ENCODE data around the gene SLC30A2. TPM values are rescaled to one million over a fixed set of nuclear protein-coding genes. Genes with fewer than 3 reads are reported as not detected.

SLC30A2 gene
- total and polyA plus RNA-seq, 2 of the 13 experiments (the other 11 are each of a cell fraction or from before 2014, with no cell fraction given), result not detected

- Histone ChIP-seq H3K36me3 (replicated peaks in 1 of 2; ENCODE audit: control insufficient read depth in 1 of 2, insufficient read depth in 2 of 2, low read length in 2 of 2) (no peaks in the 10 kb centered on the region), H3K4me2 (ENCODE audit: low read depth, low read length) (no peak overlapping the region), H3K4me3 (replicated peaks in 1 of 3; ENCODE audit: insufficient read depth in 1 of 3, low read depth in 2 of 3, low read length in 3 of 3) (no peak overlapping the region), H3K4me1 (ENCODE audit: insufficient read depth, low read length) (peaks cover 19% of the 10 kb centered on the region), H3K9me3 (ENCODE audit: low read length) (no peaks in the 10 kb centered on the region), H3K9ac (ENCODE audit: insufficient read depth, low read depth, low read length) (no peak overlapping the region), H2AFZ (ENCODE audit: low read length) (no peak overlapping the region), H3K79me2 (ENCODE audit: insufficient read depth, low read length) (no peaks in the 10 kb centered on the region), H4K20me1 (ENCODE audit: insufficient read depth, low read length) (no peaks in the 10 kb centered on the region), H3K27me3 (ENCODE audit: control insufficient read depth in 1 of 2, insufficient read depth in 2 of 2, low read length in 2 of 2) (peaks cover 3 to 13% of the 10 kb centered on the region in 2 experiments; a peak in 3 of 5 replicates), H3K27ac (ENCODE audit: extremely low read length, insufficient read depth, low read length) (no peak overlapping the region)
- no peak for TF ChIP-seq PATZ1 (CRISPR knock-in tag; IDR thresholded peaks at IDR 0.05)
- no peak for TF ChIP-seq SRF (IDR thresholded peaks at IDR 0.05; ENCODE audit: low read depth, low read length)
- TF ChIP-seq, protein P1, sequence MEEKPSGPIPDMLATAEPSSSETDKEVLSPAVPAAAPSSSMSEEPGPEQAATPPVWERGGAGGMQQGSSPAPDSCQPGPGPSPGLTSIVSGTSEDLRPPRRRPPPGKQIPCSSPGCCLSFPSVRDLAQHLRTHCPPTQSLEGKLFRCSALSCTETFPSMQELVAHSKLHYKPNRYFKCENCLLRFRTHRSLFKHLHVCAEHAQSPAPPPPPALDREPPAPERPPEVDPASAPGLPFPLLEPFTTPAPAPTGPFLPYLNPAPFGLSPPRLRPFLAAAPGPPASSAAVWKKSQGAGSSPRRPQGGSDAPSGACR (CRISPR knock-in tag; IDR thresholded peaks at IDR 0.05), result no peak
- TF ChIP-seq ZNF841 (CRISPR knock-in tag; IDR thresholded peaks at IDR 0.05; ENCODE audit: borderline replicate concordance), result no peak
- TF ChIP-seq EED (CRISPR knock-in tag; IDR thresholded peaks at IDR 0.05), result no peak
- TF ChIP-seq FOSL1 (CRISPR knock-in tag; IDR thresholded peaks at IDR 0.05; ENCODE audit: borderline replicate concordance), result no peak
- TF ChIP-seq ZNF17 (CRISPR knock-in tag; IDR thresholded peaks at IDR 0.05), result no peak
- TF ChIP-seq, protein P2, sequence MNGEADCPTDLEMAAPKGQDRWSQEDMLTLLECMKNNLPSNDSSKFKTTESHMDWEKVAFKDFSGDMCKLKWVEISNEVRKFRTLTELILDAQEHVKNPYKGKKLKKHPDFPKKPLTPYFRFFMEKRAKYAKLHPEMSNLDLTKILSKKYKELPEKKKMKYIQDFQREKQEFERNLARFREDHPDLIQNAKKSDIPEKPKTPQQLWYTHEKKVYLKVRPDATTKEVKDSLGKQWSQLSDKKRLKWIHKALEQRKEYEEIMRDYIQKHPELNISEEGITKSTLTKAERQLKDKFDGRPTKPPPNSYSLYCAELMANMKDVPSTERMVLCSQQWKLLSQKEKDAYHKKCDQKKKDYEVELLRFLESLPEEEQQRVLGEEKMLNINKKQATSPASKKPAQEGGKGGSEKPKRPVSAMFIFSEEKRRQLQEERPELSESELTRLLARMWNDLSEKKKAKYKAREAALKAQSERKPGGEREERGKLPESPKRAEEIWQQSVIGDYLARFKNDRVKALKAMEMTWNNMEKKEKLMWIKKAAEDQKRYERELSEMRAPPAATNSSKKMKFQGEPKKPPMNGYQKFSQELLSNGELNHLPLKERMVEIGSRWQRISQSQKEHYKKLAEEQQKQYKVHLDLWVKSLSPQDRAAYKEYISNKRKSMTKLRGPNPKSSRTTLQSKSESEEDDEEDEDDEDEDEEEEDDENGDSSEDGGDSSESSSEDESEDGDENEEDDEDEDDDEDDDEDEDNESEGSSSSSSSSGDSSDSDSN (CRISPR knock-in tag; IDR thresholded peaks at IDR 0.05), result no peak
- BruUV-seq (replicated peaks), result no TSS peak
- ChIA-PET CTCF (ENCODE audit: low intra/inter-chr PET ratio, low total read pairs) (no interaction called here), POLR2A (no interaction called here)
- intact Hi-C loops (cut with micrococcal nuclease; ENCODE audit: unreplicated experiment) (no loop called here), in situ Hi-C loops (cut with HindIII; ENCODE audit: extremely low pct_ligation_motif_present, low pct_unique_long_range_greater_than_20kb) (no loop called here)
- FAIRE-seq, result no peak
- DNase-seq (ENCODE audit: low spot score), result no peak
- WGBS (ENCODE audit: low lambda C conversion rate), result 3% methylated on average over 3 of the region's 4 CpGs
- no peak for ATAC-seq
Measured at GRCh38 chr1:26005434-26006105, 40.3 kb downstream of the SLC30A2 start.
